GM04503 (cell line): ENCODE measurements around the gene TBC1D12.
"Not testable (repeated sequence)": the region's sequence is repeated elsewhere in the genome, so short reads cannot be mapped to it uniquely, and the experiment has no call there.

ENCODE experiments used
- DNase-seq: peaks from one replicate; pipeline ENCODE4 v3.0.0-alpha.2; 2012; ENCODE audit warnings: low read depth

Gene TBC1D12

GRCh38 chr10:94402204-94402842 is at the start of gene TBC1D12:
TSS of gene TBC1D12 (plus strand) at chr10:94402541. CDS start at chr10:94402614, 73 bp downstream.
- peak; percentile 85 for DNase-seq

GRCh38 chr10:94353336-94353735 is 49.0 kb upstream of the TBC1D12 start:
- DNase-seq: no peak

GRCh38 chr10:94355841-94356240 is 46.5 kb upstream of the TBC1D12 start:
- no peak for DNase-seq

- no peak for DNase-seq
Observed at GRCh38 chr10:94357193-94357592, 45.1 kb upstream of the TBC1D12 start.

GRCh38 chr10:94358480-94358879 is 43.9 kb upstream of the TBC1D12 start:
- peak; percentile 79 for DNase-seq

GRCh38 chr10:94361171-94361794 is 41.1 kb upstream of the TBC1D12 start:
- no peak for DNase-seq

GRCh38 chr10:94362360-94363250 is 39.7 kb upstream of the TBC1D12 start, which contains the start of gene NOC3L:
TSS of gene NOC3L (minus strand) at chr10:94362939. CDS start at chr10:94362838, 101 bp downstream.
- peak; percentile 75 for DNase-seq

- DNase-seq: no peak
Observed at GRCh38 chr10:94363251-94363565, 39.1 kb upstream of the TBC1D12 start.

- no peak for DNase-seq
Observed at GRCh38 chr10:94364482-94364881, 37.9 kb upstream of the TBC1D12 start.

GRCh38 chr10:94366382-94366781 is 36.0 kb upstream of the TBC1D12 start:
- DNase-seq: no peak

GRCh38 chr10:94370501-94370900 is 31.8 kb upstream of the TBC1D12 start:
- no peak for DNase-seq

GRCh38 chr10:94375374-94375773 is 27.0 kb upstream of the TBC1D12 start:
- DNase-seq: no peak

- DNase-seq: no peak
Observed at GRCh38 chr10:94376865-94377264, 25.5 kb upstream of the TBC1D12 start.

GRCh38 chr10:94383530-94383929 is 18.8 kb upstream of the TBC1D12 start:
- no peak for DNase-seq

- DNase-seq: not testable (repeated sequence)
Observed at GRCh38 chr10:94385733-94386132, 16.6 kb upstream of the TBC1D12 start.

GRCh38 chr10:94392117-94392516 is 10.2 kb upstream of the TBC1D12 start:
- not testable (repeated sequence) for DNase-seq

GRCh38 chr10:94397549-94398370 is 4.6 kb upstream of the TBC1D12 start:
- DNase-seq: no peak

- DNase-seq: no peak
Observed at GRCh38 chr10:94398762-94399161, 3.6 kb upstream of the TBC1D12 start.

- no peak for DNase-seq
Observed at GRCh38 chr10:94402843-94403379, 570 bp downstream of the TBC1D12 start.

GRCh38 chr10:94403380-94404213 is 1.3 kb downstream of the TBC1D12 start:
- no peak for DNase-seq

- DNase-seq: no peak
Observed at GRCh38 chr10:94405406-94405805, 3.1 kb downstream of the TBC1D12 start.
